B cell (primary cell): ENCODE data around the gene AMZ2.

Source experiments
- CTCF ChIP-seq: fragments of 200-600 bp; IDR thresholded peaks from one replicate; pipeline ENCODE4 v1.8.0; 2022; ENCODE audit warnings: antibody characterized with exemption, mild to moderate bottlenecking
- EZH2 ChIP-seq: IDR thresholded peaks from 2 replicates; pipeline ENCODE4 v1.6.1; 2012; ENCODE audit warnings: borderline replicate concordance, low read depth, mild to moderate bottlenecking, moderate library complexity, low read length; ENCODE audit not compliant: insufficient read depth, poor library complexity, severe bottlenecking

DNA sequence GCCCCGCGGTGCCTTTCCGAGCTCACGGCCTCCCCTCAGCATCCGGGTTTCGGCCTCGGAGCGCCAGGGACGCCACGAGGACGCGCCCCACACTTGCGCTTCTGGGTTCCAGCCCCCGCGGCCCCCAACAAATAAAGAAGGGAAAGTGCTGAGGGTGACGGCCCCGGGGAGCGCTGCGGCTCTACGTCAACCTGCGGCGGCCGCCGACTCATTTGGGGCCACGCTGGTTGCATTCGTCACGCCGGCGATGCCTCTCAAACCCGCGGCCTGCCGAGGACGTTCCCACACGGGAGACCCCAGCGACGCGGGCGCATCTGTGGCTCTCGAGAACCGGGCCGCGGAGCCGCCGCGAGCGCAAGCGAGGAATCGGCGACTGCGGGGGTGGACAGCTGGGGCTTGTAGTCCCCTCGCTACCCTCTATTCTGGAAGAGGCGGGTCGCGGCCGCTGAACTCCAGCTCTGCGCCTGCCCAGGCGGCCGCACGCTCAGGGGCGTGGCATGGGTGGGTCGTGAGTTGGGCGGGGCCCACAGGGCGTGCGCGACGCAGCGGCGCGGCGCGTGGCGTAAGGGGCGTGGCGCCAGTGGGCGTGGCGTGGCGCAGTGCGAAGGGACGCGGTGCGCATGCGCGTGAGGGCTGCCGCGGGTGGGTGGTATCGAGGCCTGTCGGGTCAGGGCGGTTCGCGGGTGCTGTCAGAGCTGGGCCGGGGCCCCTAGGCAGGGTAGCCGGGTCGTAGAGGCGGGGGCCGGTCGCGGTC, at the start of gene AMZ2:
- no peak for TF ChIP-seq CTCF
- TF ChIP-seq EZH2, result no peak
